22Rv1 (cell line): Measurements from ENCODE around the gene KDM4B.

Experiments used
- CTCF ChIP-seq: fragments of 450-650 bp; IDR thresholded peaks from 2 replicates; pipeline ENCODE4 v1.5.1; 2017; ENCODE audit warnings: mild to moderate bottlenecking
- ZFX ChIP-seq: fragments of 450-650 bp; IDR thresholded peaks from 2 replicates; pipeline ENCODE4 v1.6.1; 2017; ENCODE audit warnings: antibody characterized with exemption, borderline replicate concordance

- no peak for TF ChIP-seq CTCF
- TF ChIP-seq ZFX: no peak
These were observed 18.3 kb downstream of the KDM4B start for GRCh38 chr19:4987256-4987655.
